ENCODE measurements around the gene NRF1. TPM values are rescaled to one million over a fixed set of nuclear protein-coding genes. Genes with fewer than 3 reads are reported as not detected.
"Not testable (repeated sequence)": the region's sequence is repeated elsewhere in the genome, so short reads cannot be mapped to it uniquely, and the experiment has no call there.

Gene NRF1
- total RNA-seq, 1 experiment from 2014 or later: 13.6 TPM

DNA sequence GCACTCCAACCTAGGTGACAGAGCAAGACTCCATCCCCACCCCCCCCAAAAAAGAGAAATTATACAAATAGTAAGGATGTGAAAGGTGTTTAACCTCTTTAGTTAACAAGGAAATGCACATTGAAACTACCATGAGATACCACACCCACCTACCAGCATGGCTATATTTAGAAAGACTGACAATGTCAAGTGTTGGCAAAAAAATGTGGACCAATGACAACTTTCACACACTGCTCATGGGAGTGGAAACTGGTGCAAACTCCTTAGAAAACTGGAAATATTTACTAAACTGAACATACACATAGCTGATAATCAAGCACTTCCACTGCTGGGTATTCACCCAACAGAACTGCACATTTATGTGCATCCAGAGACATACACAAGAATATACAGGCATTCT lies 23.3 kb upstream of the NRF1 start:
- Histone ChIP-seq H3K4me3 (ENCODE audit: low read length) (no peak overlapping the region), H2AFZ (ENCODE audit: low read length) (no peak overlapping the region), H3K9me2 (replicated peaks; ENCODE audit: low read length) (no peaks in the 10 kb centered on the region), H3K27me3 (ENCODE audit: low read length) (no peaks in the 10 kb centered on the region), H3K9ac (ENCODE audit: low read length) (no peak overlapping the region), H3K79me2 (ENCODE audit: low read length) (no peaks in the 10 kb centered on the region), H3F3A (ENCODE audit: low read length, unreplicated experiment) (no peaks in the 10 kb centered on the region), H3K9me3 (ENCODE audit: low read length) (peaks cover 6% of the 10 kb centered on the region; the same call in 1 of the 2 replicates), H3K36me3 (ENCODE audit: low read depth, low read length) (no peaks in the 10 kb centered on the region), H3K27ac (ENCODE audit: low read length) (no peak overlapping the region), H3K4me1 (ENCODE audit: insufficient read depth, low read length) (no peaks in the 10 kb centered on the region), H3K4me2 (ENCODE audit: low read length) (no peak overlapping the region), H4K20me1 (ENCODE audit: low read length) (no peaks in the 10 kb centered on the region)
- no TSS peak for BruUV-seq (replicated peaks)
- CTCF ChIA-PET: no interaction called here
- intact Hi-C loops (cut with micrococcal nuclease): no loop called here
- TF ChIP-seq EZH2phosphoT487 (IDR thresholded peaks at IDR 0.05; ENCODE audit: borderline replicate concordance, low read length) (no peak), EZH2 (IDR thresholded peaks at IDR 0.05; ENCODE audit: low read length, unreplicated experiment) (no peak)
- TF ChIP-seq, protein P1, sequence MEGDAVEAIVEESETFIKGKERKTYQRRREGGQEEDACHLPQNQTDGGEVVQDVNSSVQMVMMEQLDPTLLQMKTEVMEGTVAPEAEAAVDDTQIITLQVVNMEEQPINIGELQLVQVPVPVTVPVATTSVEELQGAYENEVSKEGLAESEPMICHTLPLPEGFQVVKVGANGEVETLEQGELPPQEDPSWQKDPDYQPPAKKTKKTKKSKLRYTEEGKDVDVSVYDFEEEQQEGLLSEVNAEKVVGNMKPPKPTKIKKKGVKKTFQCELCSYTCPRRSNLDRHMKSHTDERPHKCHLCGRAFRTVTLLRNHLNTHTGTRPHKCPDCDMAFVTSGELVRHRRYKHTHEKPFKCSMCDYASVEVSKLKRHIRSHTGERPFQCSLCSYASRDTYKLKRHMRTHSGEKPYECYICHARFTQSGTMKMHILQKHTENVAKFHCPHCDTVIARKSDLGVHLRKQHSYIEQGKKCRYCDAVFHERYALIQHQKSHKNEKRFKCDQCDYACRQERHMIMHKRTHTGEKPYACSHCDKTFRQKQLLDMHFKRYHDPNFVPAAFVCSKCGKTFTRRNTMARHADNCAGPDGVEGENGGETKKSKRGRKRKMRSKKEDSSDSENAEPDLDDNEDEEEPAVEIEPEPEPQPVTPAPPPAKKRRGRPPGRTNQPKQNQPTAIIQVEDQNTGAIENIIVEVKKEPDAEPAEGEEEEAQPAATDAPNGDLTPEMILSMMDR (conservative IDR thresholded peaks at IDR 0.05; ENCODE audit: low read depth, low read length): no peak
- DNase-seq (no peak), ATAC-seq (no peak)
- POLR2A ChIA-PET (ENCODE audit: unreplicated experiment): interaction anchor here (0.6 kb wide), 1 partner anchor 27 kb away, joined by 4 read pairs; no protein-coding TSS in a partner anchor

DNA sequence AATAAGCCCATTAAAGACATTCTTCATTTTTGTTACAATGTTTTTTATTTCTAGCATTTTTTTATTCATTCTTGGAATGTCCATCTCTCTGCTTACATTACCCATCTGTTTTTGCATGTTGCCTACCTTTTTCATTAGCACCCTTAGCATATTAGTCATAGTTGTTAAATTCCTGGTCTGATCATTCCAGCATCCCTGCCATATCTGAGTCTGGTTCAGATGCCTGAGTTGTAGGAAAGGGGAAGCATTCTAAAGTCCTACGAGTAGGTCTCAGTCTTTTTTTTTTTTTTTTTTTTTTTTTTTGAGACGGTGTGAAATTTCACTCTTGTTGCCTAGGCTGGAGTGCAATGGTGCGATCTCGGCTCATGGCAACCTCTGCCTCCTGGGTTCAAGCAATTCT lies 19.7 kb upstream of the NRF1 start:
- Histone ChIP-seq H3K9ac (ENCODE audit: low read length) (no peak overlapping the region), H3K4me3 (ENCODE audit: low read length) (no peak overlapping the region), H3F3A (ENCODE audit: low read length, unreplicated experiment) (no peaks in the 10 kb centered on the region), H3K27me3 (ENCODE audit: low read length) (no peaks in the 10 kb centered on the region), H3K36me3 (ENCODE audit: low read depth, low read length) (no peaks in the 10 kb centered on the region), H2AFZ (ENCODE audit: low read length) (no peak overlapping the region), H3K4me2 (ENCODE audit: low read length) (no peak overlapping the region), H4K20me1 (ENCODE audit: low read length) (no peaks in the 10 kb centered on the region), H3K79me2 (ENCODE audit: low read length) (no peaks in the 10 kb centered on the region), H3K4me1 (ENCODE audit: insufficient read depth, low read length) (no peaks in the 10 kb centered on the region), H3K9me3 (ENCODE audit: low read length) (peaks cover 5% of the 10 kb centered on the region; the same call in 1 of the 2 replicates), H3K9me2 (replicated peaks; ENCODE audit: low read length) (no peaks in the 10 kb centered on the region), H3K27ac (ENCODE audit: low read length) (no peak overlapping the region)
- intact Hi-C loops (cut with micrococcal nuclease): no loop called here
- no peak for ATAC-seq
- no peak for TF ChIP-seq EZH2phosphoT487 (IDR thresholded peaks at IDR 0.05; ENCODE audit: borderline replicate concordance, low read length)
- no peak for TF ChIP-seq EZH2 (IDR thresholded peaks at IDR 0.05; ENCODE audit: low read length, unreplicated experiment)
- TF ChIP-seq, protein P1 (conservative IDR thresholded peaks at IDR 0.05; ENCODE audit: low read depth, low read length): no peak
- ChIA-PET POLR2A (ENCODE audit: unreplicated experiment) (no interaction called here), CTCF (no interaction called here)
- no TSS peak for BruUV-seq (replicated peaks)
- no peak for DNase-seq

DNA sequence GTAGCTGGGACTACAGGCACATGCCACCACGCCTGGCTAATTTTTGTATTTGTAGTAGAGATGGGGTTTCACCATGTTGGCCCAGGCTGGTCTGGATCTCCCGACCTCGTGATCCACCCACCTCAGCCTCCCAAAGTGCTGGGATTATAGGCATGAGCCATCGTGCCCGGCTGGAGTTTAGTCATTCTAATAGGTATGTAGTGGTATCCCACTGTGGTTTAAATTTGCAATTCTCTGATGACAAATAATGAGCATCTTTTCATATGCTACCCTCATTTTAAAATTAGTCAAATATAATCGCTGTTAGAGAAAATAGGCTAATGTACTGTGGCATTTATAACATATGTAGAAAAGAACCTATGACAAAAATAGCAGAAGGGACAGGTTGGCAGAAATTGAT lies 15.1 kb upstream of the NRF1 start:
- H3K27me3 ChIP-seq (ENCODE audit: low read length); H3K79me2 ChIP-seq (ENCODE audit: low read length); H3K9me2 ChIP-seq (replicated peaks; ENCODE audit: low read length); H3K4me2 ChIP-seq (ENCODE audit: low read length); CTCF ChIA-PET; H3K27ac ChIP-seq (ENCODE audit: low read length); POLR2A ChIA-PET (ENCODE audit: unreplicated experiment); H3K36me3 ChIP-seq (ENCODE audit: low read depth, low read length); H4K20me1 ChIP-seq (ENCODE audit: low read length); H3K4me1 ChIP-seq (ENCODE audit: insufficient read depth, low read length); ATAC-seq; H2AFZ ChIP-seq (ENCODE audit: low read length); H3K9ac ChIP-seq (ENCODE audit: low read length); H3F3A ChIP-seq (ENCODE audit: low read length, unreplicated experiment); H3K4me3 ChIP-seq (ENCODE audit: low read length); H3K9me3 ChIP-seq (ENCODE audit: low read length): not testable (repeated sequence)
- DNase-seq: peak; percentile 30
- intact Hi-C loops (cut with micrococcal nuclease): loop anchor here (5.0 kb wide), 1 partner anchor 64 kb away; no protein-coding TSS in a partner anchor
- TSS peak; percentile 88 for BruUV-seq (replicated peaks)
